ENCODE data around the gene MESP2.

Gene MESP2

DNA sequence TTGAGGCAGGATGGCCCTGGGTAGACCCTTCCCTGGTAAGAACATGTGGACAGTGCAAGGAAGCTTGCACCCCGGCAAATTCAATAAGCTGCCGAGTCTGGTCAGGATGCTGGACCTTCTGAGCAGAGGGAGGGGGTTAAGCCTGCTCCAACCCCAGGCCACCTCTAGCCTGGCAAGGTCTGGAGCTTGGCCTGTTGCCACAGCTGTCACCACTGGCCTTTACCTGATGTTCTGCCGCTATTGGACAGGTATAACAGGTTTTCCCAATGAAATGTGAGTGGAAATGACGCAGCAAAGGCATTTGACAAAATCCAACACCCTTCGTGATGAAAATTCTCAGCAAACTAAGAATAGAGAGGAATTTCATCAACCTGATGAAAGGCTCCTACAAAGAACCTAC lies 24.4 kb upstream of the MESP2 start:
- Histone ChIP-seq H3K27me3 (ENCODE audit: insufficient read depth, low read depth, severe bottlenecking) (no peaks in the 10 kb centered on the region), H3K36me3 (no peaks in the 10 kb centered on the region), H3K4me3 (ENCODE audit: low read depth, low read length) (no peak overlapping the region), H3K9me3 (ENCODE audit: severe bottlenecking) (no peaks in the 10 kb centered on the region), H3K27ac (no peak overlapping the region)
- no peak for TF ChIP-seq CTCF (IDR thresholded peaks at IDR 0.05; ENCODE audit: low read depth, low read length)
- no peak for DNase-seq

- no peaks in the 10 kb centered on the region for H3K27me3 ChIP-seq (ENCODE audit: insufficient read depth, low read depth, severe bottlenecking)
- H3K27ac ChIP-seq: no peak overlapping the region
- no peak for TF ChIP-seq CTCF (IDR thresholded peaks at IDR 0.05; ENCODE audit: low read depth, low read length)
- no peaks in the 10 kb centered on the region for H3K9me3 ChIP-seq (ENCODE audit: severe bottlenecking)
- H3K36me3 ChIP-seq: no peaks in the 10 kb centered on the region
- H3K4me3 ChIP-seq (ENCODE audit: low read depth, low read length): no peak overlapping the region
- no peak for DNase-seq
Observed at GRCh38 chr15:89753855-89754254, 22.3 kb upstream of the MESP2 start.

DNA sequence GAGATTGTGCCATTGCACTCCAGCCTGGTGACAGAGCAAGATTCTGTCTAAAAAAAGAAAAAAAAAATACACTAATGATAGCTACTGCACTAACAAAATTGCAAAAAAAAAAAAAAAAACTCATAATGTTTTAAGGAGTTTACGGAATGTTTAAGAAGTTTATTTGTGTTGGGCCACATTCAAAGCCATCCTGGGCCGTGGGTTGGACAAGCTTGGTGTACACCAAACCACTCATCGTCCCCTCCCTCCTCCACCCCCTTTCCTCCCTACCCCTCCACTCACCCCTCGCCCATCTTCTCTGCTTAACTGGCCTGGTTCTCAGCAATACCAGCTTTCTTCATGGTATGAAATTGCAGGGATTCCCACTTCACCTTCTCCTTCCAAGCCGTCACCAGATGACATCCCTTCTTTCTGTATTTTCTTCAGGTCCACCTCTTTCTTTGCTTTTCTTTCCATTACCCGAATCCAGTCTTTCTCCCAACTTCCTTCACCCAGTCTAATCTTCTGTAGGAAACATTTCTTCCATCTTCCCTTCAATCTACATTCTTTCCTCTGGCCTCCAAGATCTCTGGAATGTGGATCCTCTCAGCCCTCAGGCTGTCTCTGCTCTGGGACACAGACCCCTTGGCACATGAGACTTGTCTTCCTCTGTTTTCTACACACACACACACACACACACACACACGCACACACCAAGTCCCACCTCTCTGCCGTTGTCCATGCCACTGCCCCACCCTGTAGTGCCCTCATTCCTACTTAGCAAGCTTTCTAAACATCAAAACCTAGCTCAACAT lies 21.6 kb upstream of the MESP2 start:
- Histone ChIP-seq H3K9me3 (ENCODE audit: severe bottlenecking) (no peaks in the 10 kb centered on the region), H3K27me3 (ENCODE audit: insufficient read depth, low read depth, severe bottlenecking) (no peaks in the 10 kb centered on the region), H3K27ac (no peak overlapping the region), H3K36me3 (no peaks in the 10 kb centered on the region), H3K4me3 (ENCODE audit: low read depth, low read length) (no peak overlapping the region)
- no peak for TF ChIP-seq CTCF (IDR thresholded peaks at IDR 0.05; ENCODE audit: low read depth, low read length)
- no peak for DNase-seq

DNA sequence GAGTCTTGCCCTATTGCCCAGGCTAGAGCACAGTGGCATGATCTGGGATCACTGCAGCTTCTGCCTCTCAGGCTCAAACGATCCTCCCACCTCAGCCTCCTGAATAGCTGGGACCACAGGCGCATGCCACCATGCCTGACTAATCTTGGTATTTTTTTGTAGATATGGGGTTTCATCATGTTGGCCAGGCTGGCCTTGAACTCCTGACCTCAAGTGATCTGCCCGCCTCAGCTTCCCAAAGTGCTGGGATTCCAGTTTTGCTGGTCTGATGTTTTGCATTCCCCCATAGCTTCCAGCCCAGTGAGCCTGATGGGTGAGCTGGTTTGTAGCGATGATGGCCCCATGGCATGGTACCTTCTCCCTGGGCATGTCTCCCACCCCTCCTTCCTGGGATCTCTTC lies 20.4 kb upstream of the MESP2 start:
- TF ChIP-seq CTCF (IDR thresholded peaks at IDR 0.05; ENCODE audit: low read depth, low read length): no peak
- no peaks in the 10 kb centered on the region for H3K27me3 ChIP-seq (ENCODE audit: insufficient read depth, low read depth, severe bottlenecking)
- no peak overlapping the region for H3K27ac ChIP-seq
- no peaks in the 10 kb centered on the region for H3K36me3 ChIP-seq
- H3K4me3 ChIP-seq (ENCODE audit: low read depth, low read length): no peak overlapping the region
- DNase-seq: no peak
- H3K9me3 ChIP-seq (ENCODE audit: severe bottlenecking): no peaks in the 10 kb centered on the region

DNA sequence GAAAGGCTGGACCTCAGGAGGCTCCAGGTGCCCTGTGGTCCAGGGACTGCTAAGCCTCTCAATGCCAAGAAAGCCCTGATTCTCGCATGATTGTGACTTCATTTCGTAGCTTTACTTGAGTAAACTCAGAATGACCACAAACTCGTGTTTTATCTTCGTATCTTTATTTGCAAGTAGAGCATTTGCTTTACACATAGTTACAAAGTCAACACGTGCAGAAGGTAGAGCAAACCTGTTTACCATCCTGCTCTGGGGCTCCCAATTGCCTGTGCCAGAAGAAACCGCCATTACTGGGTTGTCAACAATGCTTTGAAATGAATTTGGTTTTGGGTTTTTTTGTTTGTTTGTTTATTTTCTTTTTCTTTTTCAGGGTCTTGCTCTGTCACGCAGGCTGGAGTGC lies 19.2 kb upstream of the MESP2 start:
- no peak overlapping the region for H3K4me3 ChIP-seq (ENCODE audit: low read depth, low read length)
- TF ChIP-seq CTCF (IDR thresholded peaks at IDR 0.05; ENCODE audit: low read depth, low read length): no peak
- H3K36me3 ChIP-seq: no peaks in the 10 kb centered on the region
- no peak overlapping the region for H3K27ac ChIP-seq
- DNase-seq: no peak
- no peaks in the 10 kb centered on the region for H3K9me3 ChIP-seq (ENCODE audit: severe bottlenecking)
- H3K27me3 ChIP-seq (ENCODE audit: insufficient read depth, low read depth, severe bottlenecking): no peaks in the 10 kb centered on the region

GRCh38 chr15:89758283-89758682 lies 17.8 kb upstream of the MESP2 start:
- no peak for DNase-seq
- Histone ChIP-seq H3K4me3 (ENCODE audit: low read depth, low read length) (no peak overlapping the region), H3K9me3 (ENCODE audit: severe bottlenecking) (no peaks in the 10 kb centered on the region), H3K27me3 (ENCODE audit: insufficient read depth, low read depth, severe bottlenecking) (no peaks in the 10 kb centered on the region), H3K36me3 (no peaks in the 10 kb centered on the region), H3K27ac (no peak overlapping the region)
- no peak for TF ChIP-seq CTCF (IDR thresholded peaks at IDR 0.05; ENCODE audit: low read depth, low read length)

Data from WERI-Rb-1 (cell line).